ENCODE results near the gene TMEM181.

TMEM181 gene

GRCh38 chr6:158539413-158539812 lies 20.5 kb upstream of the TMEM181 start:
- Histone ChIP-seq H3K27me3 (peaks cover 0 to 60% of the 10 kb centered on the region in 2 donors), H3K27ac (no peak overlapping the region), H3K36me3 (no peaks in the 10 kb centered on the region), H3K4me3 (no peak overlapping the region), H3K4me1 (peaks cover 0 to 16% (median 15%) of the 10 kb centered on the region in 4 donors), H3K9me3 (no peaks in the 10 kb centered on the region)
- intact Hi-C loops (cut with DNase I; ENCODE audit: low total_unique reads), result no loop called here
- no peak for DNase-seq
- TF ChIP-seq, protein P1, sequence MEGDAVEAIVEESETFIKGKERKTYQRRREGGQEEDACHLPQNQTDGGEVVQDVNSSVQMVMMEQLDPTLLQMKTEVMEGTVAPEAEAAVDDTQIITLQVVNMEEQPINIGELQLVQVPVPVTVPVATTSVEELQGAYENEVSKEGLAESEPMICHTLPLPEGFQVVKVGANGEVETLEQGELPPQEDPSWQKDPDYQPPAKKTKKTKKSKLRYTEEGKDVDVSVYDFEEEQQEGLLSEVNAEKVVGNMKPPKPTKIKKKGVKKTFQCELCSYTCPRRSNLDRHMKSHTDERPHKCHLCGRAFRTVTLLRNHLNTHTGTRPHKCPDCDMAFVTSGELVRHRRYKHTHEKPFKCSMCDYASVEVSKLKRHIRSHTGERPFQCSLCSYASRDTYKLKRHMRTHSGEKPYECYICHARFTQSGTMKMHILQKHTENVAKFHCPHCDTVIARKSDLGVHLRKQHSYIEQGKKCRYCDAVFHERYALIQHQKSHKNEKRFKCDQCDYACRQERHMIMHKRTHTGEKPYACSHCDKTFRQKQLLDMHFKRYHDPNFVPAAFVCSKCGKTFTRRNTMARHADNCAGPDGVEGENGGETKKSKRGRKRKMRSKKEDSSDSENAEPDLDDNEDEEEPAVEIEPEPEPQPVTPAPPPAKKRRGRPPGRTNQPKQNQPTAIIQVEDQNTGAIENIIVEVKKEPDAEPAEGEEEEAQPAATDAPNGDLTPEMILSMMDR (IDR thresholded peaks at IDR 0.05), result no peak

GRCh38 chr6:158539881-158540280 lies 20.0 kb upstream of the TMEM181 start:
- intact Hi-C loops (cut with DNase I; ENCODE audit: low total_unique reads), result no loop called here
- peaks cover 0 to 16% (median 15%) of the 10 kb centered on the region in 4 donors for H3K4me1 ChIP-seq
- no peak overlapping the region for H3K4me3 ChIP-seq

GRCh38 chr6:158543606-158544185 lies 16.2 kb upstream of the TMEM181 start:
- Histone ChIP-seq H3K4me1 (no peaks in the 10 kb centered on the region), H3K27me3 (peaks cover 0 to 21% of the 10 kb centered on the region in 2 donors), H3K4me3 (no peak overlapping the region), H3K27ac (no peak overlapping the region), H3K36me3 (no peaks in the 10 kb centered on the region), H3K9me3 (no peaks in the 10 kb centered on the region)
- intact Hi-C loops (cut with DNase I; ENCODE audit: low total_unique reads), result no loop called here
- TF ChIP-seq, protein P1 (IDR thresholded peaks at IDR 0.05), result no peak
- DNase-seq, result peak in 1 of 2 donors; percentile 23

More at GRCh38 chr6:158539881-158540280, 20.0 kb upstream of the TMEM181 start:
- peaks cover 0 to 55% of the 10 kb centered on the region in 2 donors for H3K27me3 ChIP-seq
- no peaks in the 10 kb centered on the region for H3K9me3 ChIP-seq
- no peak for DNase-seq
- TF ChIP-seq, protein P1 (IDR thresholded peaks at IDR 0.05), result no peak
- H3K36me3 ChIP-seq, result no peaks in the 10 kb centered on the region
- H3K27ac ChIP-seq, result no peak overlapping the region

GRCh38 chr6:158544428-158544827 lies 15.5 kb upstream of the TMEM181 start:
- H3K4me1 ChIP-seq, result no peaks in the 10 kb centered on the region
- intact Hi-C loops (cut with DNase I; ENCODE audit: low total_unique reads), result no loop called here
- TF ChIP-seq, protein P1 (IDR thresholded peaks at IDR 0.05), result no peak
- DNase-seq, result peak in 1 of 2 donors; percentile 34
- no peaks in the 10 kb centered on the region for H3K36me3 ChIP-seq
- peaks cover 0 to 13% of the 10 kb centered on the region in 2 donors for H3K27me3 ChIP-seq
- no peak overlapping the region for H3K4me3 ChIP-seq
- no peaks in the 10 kb centered on the region for H3K9me3 ChIP-seq
- H3K27ac ChIP-seq, result no peak overlapping the region

DNA sequence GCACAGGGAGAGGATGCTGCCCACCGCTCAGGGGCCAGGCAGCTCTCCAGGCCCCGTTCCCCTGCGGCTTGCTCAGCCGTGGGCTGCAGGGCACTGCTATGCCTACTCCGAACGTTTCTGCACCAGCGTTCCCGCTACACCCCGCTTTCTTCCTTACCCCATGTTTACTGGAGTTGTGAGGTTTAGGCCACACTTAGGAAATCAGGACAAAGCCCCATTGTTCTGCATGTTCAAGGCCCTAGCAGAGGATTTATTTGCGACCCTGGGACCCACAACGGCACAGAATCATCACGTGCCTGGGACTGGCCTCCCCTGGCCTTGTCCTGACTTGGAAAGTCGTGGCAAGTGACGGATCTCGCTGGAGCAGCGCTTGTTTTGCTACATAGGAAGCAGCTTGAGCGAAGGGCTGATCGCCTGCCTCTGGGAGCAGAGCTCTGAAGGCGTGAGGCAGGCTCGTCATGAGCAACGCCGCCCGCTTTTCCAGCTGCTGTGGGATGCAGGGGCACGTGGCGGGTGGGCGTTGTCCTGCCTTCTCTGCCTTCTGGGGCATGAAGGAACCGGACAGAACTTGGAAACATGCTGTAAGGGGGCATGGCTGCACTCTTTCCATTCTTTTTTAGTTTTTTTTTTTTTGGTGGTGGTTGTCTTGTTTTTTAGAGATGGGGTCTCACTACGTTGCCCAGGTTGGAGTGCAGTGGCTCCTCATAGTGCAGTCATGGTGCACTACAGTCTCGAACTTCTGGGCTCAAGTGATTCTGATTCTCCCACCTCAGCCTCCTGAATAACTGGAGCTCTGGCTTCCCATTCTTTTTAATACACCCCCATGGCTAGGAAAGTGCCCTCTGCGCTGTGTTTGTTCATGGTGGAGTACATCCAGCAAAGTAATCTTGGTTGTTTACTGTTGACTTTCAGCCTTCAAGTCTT lies 14.6 kb upstream of the TMEM181 start:
- peak in 1 of 2 donors; percentile 28 for DNase-seq
- H3K4me3 ChIP-seq, result no peak overlapping the region
- no peak overlapping the region for H3K27ac ChIP-seq
- H3K27me3 ChIP-seq, result peaks cover 0 to 8% of the 10 kb centered on the region in 2 donors
- H3K9me3 ChIP-seq, result no peaks in the 10 kb centered on the region
- no peaks in the 10 kb centered on the region for H3K4me1 ChIP-seq
- no peaks in the 10 kb centered on the region for H3K36me3 ChIP-seq
- TF ChIP-seq, protein P1 (IDR thresholded peaks at IDR 0.05), result no peak
- intact Hi-C loops (cut with DNase I; ENCODE audit: low total_unique reads), result no loop called here
